Right forelimb (tissue), 1 donor: ENCODE measurements around the gene NAV1.
"Not testable (repeated sequence)": the region's sequence is repeated elsewhere in the genome, so short reads cannot be mapped to it uniquely, and the experiment has no call there.

ENCODE experiments used
- DNase-seq: peaks from one replicate; pipeline ENCODE4 v3.0.0-alpha.2; 2018

The NAV1 gene

DNA sequence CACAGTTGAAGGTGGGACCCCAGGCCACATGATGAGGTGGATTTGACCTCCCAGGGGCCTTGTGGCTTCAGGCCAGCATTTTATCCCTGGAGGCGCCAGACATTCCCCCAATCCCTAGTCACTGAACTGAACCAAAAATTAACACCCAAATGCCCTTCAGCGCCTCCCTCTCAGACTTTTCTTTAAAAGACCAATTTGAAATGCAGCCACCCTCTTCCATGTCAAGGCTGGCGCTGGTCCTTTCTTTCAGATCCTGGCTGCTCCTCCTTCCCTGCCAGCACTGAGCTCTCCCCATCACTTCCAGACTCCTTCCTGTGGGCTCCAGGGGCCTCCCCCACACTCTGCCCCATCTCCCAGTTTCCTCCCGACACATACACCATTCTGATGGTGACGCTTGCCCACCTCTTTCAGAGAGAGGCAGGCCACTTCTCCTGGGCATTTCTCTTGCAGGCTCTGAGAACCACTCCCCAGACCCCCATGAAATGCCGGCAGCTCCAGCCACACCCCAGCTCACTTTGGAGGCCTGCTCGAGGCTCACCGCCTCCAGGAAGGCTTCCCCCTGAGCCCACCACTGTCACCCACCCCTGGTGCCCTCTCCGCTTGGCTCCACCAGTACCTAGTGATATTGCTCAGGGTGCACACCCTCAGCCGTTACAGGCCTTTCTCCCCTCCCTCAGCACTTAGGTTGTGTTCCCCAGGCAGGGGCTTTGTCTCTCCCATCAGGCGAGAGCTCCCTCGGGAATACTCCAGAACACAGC, 27.0 kb downstream of the NAV1 start:
- DNase-seq: no peak

DNA sequence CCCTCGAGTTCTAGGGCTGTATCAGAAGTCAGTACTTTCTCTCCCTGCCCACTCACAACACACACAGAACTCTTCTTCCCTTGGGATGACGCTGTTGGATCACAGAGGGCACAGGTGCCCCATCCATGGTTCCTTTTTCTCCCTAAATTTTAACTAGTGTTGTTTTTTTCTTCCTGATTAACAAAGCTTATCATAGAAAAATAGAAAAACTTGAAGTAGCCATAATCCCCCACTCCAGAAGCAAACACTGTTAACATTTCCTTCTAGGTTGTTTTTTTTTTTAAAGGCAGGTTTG, 27.5 kb downstream of the NAV1 start:
- DNase-seq: no peak

DNA sequence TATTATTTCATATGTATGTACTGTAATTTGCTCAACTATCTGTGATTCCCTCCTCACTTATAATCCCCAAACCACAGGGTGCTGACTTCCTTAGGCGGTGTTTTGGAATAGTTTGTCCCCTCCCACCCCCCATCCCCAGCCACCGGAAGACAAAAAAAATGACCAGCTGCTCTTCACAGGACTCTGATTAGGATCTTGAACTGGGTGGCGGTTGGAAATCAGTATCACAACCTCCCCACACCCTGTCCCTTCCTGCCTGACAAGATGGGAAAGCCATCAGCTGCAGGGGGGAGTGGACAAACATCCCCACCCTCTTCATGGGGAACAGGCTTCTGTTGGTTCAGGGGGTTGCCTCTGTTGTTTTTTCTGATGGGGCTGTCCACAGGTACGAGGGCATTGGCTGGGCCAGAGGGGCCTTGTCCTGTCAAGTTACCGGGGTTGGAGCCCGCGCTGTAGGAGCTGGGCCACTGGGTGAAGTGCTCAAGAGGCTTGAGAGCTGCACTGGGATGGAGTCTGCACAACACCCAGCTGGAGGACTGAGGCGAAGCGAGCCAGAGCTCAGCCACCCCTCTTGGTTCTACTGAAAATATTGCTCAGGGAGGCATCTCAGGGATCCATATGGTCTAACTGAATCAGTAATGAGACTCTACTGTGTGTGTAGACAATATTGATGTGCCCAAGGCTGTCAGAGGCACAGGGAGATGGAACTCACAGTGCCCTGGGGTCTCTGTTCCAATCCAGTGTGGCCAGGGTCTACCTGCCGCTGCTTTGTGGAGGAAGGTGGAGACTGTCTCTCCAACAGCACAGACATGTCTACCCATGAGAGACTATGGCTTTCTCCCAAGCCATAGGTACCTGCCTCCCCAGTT, 28.2 kb downstream of the NAV1 start:
- no peak for DNase-seq

DNA sequence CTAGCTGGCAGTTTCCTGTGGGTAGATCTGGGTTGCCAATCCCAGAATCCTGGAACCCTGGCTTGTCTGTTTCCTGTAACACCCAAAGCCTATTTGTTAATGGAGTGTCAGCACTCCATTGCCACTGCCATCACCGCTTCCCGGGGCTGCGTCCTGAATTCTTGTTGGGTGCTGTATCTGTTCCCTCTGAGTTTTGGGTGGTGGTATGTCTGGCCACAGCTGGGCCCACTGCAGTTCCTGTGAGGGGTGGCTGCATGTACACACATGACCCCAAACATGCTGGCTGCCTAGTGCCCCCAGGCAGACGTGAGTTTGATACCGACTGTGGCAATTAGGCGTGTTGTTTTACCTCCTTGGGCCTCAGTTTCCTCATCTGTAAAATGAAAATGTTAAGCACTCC, 29.3 kb downstream of the NAV1 start:
- DNase-seq: no peak

DNA sequence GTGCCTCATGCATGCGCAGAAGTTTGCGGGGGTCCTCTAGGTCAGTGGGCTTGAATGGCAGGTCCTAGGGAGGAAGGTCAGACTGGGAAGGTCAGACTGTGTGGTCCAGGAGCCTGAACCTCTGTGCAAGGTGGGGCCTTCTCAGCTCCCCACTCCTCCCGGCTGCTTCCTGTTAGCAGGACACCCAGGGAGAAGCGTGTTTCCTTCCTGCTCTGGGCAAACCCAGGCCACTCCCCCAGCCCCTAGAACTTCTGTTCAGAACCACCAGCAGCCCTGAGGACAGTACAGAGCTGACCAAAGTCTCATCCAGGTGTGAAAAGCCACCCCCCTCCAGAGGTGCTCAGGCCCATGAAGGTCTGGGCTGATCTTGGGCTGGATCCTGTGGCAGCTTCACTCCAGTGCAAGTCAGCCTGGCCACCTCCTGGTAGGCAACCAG, 29.9 kb downstream of the NAV1 start:
- DNase-seq: no peak

DNA sequence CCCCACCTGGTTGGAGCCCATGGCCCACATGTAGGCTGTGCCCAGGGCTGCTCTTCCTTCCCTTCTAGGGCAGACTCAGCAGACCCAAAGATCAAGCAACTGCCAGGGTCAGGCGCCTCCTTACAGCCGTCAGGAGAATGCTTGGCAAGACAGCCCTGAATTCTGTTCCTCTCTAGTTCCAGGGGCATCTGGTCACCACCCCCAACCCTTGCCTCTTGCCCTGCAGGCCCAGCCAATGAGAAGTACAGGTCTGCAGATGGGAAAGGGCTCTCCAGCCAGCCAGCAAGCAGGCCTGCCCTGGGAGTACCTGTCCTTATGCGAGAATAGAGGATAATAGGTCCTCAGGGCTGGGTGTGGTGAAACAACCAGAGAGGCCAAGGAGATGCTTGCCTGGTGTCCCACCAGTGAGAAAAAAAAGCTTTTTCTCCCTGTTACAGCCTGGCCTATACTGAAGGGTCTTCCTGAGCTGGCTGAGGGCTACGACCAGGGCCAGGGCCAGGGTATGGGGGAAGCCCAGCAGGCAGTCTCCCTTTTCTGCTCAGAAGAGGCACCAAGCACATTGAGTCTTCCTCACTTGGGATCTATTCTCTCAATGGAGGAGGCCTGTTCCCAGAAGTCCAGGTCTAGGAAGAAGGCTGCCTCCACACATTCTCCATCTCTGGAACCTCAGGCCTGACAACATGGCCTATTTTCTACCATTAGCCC, 31.4 kb downstream of the NAV1 start:
- DNase-seq: no peak

DNA sequence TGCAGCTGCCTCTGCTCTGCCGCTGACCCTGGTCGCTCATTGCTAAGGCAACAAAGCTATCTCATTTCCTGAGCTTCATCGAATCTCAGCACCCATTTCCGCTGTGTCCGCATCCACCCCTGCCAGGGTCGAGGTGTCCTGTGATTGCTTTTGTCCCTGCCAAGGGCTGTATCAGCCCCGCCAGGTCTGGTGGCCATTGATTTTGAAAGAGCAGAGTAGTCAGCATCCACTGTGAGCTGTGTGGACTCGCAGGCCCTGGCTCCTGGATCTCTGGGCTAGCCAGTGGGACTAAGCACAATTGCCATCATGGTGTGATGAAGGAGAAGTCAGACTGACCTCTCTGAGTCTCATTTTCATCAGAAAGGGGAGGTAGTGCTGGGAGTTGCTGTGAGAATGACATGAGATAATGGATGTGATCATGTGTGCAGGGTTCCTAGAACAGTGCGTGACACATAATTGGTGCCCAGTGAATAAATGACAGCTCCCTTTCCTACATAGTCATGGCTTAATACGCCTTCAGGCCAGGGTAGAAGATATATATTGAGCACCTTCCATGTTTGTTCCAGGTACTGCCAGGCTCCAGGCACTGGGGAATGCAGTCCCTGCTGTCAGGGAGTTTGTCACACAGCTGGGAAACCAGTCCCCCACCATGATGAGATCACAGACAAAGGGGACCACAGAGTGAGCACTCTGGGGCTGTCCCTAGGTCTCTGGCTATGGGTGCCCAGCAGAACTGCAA, 32.1 kb downstream of the NAV1 start:
- no peak for DNase-seq

DNA sequence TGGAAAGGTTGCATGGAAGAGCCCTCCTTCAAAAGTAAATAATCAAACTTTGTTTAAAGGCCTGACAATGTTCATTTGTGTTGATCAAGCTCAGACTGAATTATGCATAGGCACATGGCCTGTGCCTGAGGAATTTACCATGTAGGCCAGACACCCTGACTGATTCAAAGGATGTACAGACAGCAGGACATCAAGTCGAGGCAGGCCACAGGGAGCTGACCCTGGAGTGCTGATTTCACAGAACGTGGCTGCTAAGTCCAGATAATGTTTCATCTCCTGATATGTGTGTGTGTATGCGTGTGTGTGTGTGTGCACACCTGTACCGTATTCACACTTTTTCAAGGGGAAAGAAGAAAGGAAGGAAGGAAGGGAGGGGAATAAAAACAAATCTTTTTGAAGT, 34.1 kb downstream of the NAV1 start:
- no peak for DNase-seq

DNA sequence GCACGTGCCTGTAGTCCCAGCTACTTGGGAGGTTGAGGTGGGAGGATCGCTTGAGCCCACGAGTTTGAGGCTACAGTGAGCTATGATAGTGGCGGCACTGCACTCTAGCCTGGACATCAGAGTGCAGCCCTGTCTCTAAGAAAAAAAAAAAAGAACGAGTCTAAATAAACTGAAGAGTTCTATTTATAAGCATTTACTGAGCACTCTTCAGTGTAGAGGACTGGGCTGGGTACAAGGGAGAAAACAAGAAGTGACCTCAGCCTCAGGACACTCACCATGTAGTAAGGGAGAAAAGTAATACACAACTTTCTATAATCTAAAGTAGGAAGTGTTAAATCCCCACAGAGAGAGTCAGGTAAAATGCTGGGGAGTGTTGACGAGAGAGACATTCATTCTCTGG, 35.0 kb downstream of the NAV1 start:
- DNase-seq: no peak

DNA sequence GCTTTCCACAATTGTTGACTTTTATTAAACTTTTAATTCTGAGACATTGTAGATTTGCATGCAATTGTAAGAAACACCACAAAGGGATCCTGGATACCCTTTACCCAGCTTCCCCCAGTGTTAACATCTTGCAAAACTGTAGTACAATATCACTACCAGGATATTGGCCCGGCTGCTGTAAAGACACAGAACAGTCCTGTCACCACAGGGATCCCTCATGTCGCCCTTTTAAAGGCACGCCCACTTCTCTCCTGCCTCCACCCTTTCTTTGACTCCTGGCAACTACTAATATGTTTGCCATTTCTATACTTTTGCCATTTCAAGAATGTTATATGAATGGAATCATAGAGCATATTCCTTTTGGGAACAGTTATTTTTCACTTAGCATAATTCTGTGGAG, 37.0 kb downstream of the NAV1 start:
- DNase-seq: no peak

DNA sequence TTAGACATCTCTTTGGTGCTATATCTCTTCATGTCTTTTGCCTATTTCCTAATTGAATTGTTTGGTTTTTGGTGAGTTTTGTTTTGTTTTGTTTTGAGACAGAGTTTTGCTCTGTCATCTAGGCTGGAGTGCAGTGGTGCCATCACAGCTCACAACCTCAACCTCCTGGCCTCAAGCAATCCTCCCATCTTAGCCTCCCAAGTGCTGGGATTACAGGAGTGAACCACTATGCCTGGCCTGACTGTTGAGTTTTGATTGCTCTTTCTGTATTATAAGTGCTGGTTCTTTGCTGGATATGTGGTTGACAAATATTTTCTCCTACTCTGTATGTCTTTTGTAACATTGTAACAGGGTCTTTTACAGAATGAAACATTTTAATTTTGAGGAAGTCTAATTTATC, 38.0 kb downstream of the NAV1 start:
- DNase-seq: no peak

DNA sequence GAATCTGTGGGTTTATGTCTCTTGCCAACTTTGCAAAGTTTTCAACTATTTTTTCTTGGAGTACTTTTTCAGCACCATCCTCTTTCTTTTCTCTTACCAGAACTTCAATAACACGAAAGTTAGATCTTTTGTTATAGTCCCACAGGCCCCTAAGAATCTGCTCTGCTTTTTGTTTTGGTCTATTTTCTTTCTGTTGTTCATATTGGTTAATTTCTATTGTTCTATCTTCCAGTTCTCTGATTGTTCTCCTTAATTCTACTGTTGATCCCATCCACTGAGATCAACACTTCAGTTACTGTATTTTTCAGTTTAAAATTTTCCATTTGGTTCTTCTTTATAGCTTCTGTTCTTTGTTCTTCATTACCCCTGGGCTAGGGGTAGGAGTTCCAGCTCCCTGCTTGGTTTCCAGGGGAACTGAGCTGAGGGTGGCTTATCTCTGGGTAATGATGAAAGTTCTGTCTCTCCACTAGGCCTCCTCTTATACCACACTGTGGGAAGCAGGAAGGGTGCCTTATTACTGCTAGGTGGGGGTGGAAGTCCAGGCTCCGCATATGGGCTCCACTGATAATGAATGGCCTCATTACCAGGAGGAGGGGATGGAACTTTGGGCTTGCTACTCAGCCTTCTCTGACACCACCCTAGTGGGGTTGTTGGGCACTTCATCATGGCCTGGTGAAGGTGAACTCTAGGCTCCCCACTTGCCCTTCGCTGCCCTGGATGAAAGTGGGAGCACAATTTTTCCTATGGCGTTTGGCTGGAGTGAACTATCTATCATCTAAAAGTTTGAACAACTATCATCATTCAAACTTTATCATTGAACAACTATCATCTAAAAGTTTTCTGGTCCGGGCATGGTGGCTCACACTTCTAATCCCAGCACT, 39.3 kb downstream of the NAV1 start:
- DNase-seq: no peak

DNA sequence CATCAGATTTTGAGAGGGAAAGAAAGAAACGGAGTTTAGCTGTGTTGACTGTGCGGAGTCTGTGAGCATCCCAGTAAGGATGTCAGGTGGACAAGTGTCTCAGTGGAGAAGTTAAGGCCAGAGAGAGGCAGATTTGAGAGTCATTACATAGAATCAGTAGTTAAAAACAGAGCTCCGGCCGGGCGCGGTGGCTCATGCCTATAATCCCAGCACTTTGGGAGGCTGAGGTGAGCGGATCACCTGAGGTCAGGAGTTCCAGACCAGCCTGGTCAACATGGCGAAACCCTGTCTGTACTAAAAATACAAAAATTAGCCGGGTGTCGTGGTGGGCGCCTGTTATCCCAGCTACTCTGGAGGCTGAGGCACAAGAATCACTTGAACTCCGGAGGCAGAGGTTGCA, 42.4 kb downstream of the NAV1 start:
- DNase-seq: not testable (repeated sequence)

DNA sequence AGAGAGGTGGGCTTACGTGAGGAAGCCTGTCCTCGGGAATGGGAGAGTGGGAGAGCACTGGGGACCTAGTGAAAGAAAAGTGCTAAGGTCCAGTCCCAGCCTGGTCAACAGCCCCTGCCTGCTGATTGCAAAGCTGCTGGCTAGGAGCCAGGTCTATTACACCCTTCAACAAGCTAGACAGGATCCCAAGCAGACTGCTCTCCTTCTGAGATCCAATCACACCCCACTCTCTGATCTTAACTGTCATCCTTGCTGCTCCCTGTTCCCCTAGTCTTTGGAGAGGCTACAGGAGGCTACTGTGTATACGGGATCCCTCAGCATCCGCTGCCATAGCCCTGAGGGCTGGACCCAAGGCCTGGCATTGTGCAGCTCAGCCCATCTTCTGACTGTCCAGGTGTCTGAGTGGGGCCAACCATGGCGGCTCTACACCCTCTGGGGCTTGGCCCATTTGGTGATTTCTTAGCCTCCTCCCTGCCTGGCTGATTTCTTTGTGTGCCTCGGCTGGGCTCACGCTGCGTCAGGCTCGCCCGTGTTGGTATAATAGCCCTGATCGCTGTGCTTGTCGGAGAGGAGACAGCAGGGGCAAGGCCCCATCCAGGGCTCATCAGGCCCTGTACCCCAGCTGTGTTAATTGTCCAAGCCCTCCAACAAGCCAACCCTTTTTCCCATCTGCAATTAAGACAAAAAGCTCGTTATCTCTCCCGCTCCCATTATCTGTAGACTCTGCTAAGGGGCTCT, 43.9 kb downstream of the NAV1 start:
- DNase-seq: no peak

DNA sequence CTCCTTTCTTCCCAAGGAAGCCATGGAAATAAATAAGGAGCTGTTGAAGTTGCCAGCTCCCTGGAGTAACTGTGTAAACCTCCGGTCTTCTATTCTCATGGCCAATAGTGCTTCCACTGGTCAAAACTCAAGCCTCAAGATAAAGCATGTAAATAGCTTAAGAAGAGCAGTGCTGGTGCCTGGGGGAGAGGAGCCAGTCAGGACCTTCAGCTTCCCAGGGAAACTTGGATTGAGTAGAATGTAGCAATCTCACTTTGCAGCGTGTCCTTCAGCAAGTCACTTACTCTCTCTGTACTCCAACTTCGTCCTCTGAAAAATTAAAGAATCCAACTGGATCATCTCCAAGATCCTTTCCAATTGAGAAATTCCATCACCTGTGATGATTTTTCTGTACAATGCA, 44.7 kb downstream of the NAV1 start:
- DNase-seq: no peak

DNA sequence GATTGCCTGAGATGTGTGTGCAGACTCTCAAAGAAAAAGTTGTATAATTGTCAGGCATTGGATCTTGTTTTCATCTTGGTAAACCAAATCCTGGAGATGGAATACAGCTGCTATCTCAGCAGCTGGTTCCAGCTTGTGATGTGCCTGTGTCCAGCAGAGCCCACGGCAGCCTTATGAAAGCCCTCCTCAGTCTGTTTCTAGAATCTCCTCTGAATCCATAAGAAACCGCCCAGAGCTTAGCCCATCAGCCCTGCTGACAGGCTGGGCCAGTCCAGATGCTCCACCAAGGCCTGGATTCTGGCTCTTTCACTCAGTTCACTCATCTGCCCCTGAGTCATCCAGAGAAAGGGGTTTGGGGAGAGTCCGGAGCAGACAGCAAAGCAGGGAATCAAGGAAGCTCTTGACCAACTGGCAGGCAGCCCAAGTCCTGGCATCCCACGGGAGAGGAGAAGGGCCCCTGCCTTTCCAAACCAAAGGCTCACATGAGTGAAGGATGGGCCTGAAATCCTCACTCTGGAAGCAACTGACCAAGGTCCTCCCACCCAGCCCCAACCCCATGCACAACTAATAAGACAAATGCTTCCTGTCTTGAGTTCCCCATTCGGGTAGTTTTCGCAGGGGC, 45.7 kb downstream of the NAV1 start:
- DNase-seq: no peak

DNA sequence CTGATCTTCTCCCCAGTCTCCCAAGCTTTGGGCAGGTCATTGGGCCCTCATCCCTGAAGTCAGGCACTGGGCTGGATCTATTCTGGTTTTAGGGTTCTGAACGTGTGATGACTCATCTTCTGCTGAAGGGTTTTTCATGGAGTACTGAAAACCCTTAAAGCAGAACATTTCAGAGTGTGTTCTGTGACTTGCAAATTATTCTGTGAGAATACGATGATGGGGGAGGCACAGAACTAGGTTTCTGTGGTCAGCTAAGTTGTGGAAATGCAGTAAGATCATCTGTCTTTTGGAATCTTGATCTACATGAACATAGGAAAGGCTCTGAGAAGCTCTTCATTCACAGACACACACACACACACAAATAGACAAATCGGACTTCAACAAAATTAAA, 46.2 kb downstream of the NAV1 start:
- DNase-seq: no peak

DNA sequence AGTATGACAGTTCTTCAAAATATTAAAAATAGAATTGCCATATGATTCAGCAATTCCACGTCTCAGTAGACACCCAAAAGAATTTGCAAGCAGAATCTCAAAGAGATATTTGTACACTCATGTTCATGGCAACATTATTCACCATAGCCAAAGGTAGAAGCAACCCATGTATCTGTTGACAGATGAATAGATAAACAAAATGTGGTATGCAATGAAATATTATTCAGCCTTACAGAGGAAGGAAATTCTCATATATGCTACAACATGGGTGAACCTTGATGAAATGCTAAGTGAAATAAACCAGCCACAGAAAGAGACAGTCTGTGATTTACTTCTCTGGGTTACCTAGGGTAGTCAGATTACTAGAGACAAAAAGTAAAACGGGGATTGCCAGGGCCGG, 47.0 kb downstream of the NAV1 start:
- no peak for DNase-seq

DNA sequence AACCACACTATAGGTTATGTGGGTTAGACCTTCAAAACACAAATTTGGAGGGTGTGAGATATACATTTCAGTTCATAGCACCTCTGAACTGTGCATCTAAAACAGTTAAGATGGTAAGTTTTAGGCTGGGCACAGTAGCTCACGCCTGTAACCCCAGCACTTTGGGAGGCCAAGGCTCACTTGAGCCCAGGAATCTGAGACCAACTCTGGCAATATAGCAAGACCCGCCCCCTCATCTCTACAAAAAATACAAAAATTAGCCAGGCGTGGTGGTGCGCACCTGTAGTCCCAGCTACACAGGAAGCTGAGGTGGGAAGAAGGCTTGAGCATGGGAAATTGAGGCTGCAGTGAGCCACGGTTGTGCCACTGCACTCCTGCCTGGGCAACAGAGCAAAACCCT, 47.9 kb downstream of the NAV1 start:
- no peak for DNase-seq

DNA sequence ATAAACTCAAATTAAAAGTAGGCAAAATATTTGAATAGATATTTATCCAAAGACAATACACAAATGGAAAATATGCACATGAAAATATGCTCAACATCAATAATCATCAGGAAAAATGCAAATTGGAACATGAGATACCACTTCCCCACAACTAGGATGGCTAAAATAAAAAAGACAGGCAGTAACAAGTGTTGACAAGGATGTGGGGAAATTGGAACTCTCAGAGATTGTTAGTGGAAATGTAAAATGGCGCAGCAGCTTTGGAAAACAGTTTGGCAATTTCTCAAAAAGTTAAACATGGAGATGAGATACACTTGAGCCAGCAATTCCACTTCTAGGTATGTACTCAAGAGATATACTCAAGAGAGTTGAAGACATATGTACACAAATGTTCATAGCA, 48.8 kb downstream of the NAV1 start:
- DNase-seq: no peak
